Activated T-helper 17 cell treated with anti-CD3 and anti-CD28 coated beads, Interleukin-2, amount 50 U/mL, for 72 hours (primary cell): ENCODE data around the gene MCF2L2. TPM values are rescaled to one million over a fixed set of nuclear protein-coding genes. Genes with fewer than 3 reads are reported as not detected.

ENCODE experiments used
- ATAC-seq: fragments of 150-1000 bp; cut with Tn5 transposase; replicated peaks from 2 replicates; pipeline ENCODE4 v1.10.0; 2021; ENCODE audit warnings: mild to moderate bottlenecking, moderate library complexity
- H3K27ac Mint-ChIP-seq: one replicate; pipeline ENCODE4 v1.8.0; 2022; ENCODE audit warnings: mixed read lengths
- H3K27me3 Mint-ChIP-seq: one replicate; pipeline ENCODE4 v1.8.0; 2022; ENCODE audit warnings: mixed read lengths
- H3K36me3 Mint-ChIP-seq: one replicate; pipeline ENCODE4 v1.8.0; 2022; ENCODE audit warnings: low read depth, mild to moderate bottlenecking, mixed read lengths
- H3K4me1 Mint-ChIP-seq: one replicate; pipeline ENCODE4 v1.8.0; 2022; ENCODE audit warnings: mixed read lengths
- H3K4me3 Mint-ChIP-seq: one replicate; pipeline ENCODE4 v1.8.0; 2022; ENCODE audit warnings: mild to moderate bottlenecking, mixed read lengths
- H3K9me3 Mint-ChIP-seq: one replicate; pipeline ENCODE4 v1.8.0; 2022; ENCODE audit warnings: mixed read lengths
- total RNA-seq, 2 donors: library from RNA; stranded (reverse); gene quantifications; one replicate each; pipeline ENCODE4 v1.2.3, GENCODE V29; 2022

MCF2L2 gene
- total RNA-seq, 2 donors from 2014 or later, result 9.0 to 10.0 TPM

DNA sequence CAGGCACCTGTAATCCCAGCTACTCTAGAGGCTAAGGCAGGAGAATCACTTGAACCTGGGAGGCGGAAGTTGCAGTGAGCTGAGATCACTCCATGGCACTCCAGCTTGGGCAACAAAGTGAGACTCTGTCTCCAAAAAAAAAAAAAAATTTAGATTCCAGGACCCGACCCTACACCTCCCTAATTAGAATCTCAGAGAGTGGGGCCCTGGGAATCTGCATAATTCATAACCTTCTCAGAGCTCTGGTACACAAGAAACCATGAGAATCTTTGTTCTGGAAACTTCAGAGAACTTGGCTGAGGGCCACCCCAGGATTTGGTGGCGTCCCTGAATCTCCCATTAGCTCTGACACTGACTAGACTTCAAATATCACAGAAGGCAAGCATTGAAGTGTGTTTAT, 143.8 kb downstream of the MCF2L2 start:
- Mint-ChIP-seq H3K9me3 (no peaks in the 10 kb centered on the region), H3K36me3 (peaks cover 9% of the 10 kb centered on the region), H3K4me3 (peak overlapping the region; percentile 78), H3K27me3 (no peaks in the 10 kb centered on the region), H3K4me1 (peaks cover 23% of the 10 kb centered on the region), H3K27ac (peak overlapping the region; percentile 89)
- ATAC-seq, result no peak

DNA sequence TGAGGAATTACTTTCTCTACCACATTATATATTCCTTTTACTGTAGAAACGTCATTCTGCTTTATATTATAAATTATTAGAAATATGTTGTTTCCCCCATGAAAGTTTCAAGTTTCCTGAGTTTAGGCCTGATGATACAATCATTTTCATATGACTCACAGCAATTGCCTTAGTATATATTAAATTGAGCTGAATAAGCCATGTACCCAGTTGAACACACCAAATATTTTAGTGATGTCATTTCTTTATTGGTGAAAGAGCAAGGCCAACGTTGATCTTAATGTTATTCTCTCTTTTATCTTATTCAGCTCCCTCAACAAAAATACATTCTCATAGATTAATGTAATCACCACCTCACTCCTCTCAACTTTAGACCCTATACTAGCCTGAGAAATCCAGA, 144.5 kb downstream of the MCF2L2 start:
- peak overlapping the region; percentile 31 for H3K4me3 Mint-ChIP-seq
- no peak for ATAC-seq
- peaks cover 23% of the 10 kb centered on the region for H3K4me1 Mint-ChIP-seq
- peaks cover 5% of the 10 kb centered on the region for H3K36me3 Mint-ChIP-seq
- H3K27ac Mint-ChIP-seq, result peak overlapping the region; percentile 89
- H3K9me3 Mint-ChIP-seq, result no peaks in the 10 kb centered on the region
- no peaks in the 10 kb centered on the region for H3K27me3 Mint-ChIP-seq

DNA sequence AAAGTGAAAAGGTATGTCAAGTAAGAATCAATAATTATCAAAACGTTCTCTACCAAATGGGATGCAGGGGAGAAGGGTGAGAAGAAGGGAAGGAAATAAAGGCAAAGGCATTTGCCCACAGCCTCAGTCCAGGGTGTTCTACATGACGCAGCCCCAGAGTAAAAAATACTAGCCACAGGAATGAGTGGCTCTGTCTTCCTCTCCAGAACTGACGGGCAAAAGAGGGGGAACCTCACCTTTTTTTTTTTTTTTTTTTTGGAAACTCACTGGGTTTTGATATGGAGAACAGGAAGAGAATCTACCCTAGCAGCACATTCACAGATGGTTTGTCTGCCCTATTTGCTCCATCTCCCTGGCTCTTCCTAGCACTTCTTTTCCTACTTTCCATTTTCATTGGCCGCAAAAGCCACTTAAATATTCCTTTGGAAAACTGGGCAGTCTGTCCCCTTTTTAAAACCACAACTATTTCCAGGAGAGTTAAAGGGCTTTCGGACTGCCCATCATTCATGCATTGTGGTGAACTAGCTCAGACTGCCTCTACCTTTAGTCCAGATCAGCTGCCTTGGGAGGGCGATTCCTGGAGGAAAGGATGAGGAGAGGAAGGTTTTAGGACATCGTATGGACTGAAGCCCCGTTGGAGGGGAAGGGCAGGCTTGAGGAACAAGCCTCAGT, 147.2 kb downstream of the MCF2L2 start:
- Mint-ChIP-seq H3K9me3 (no peaks in the 10 kb centered on the region), H3K4me1 (peaks cover 11% of the 10 kb centered on the region), H3K27ac (no peak overlapping the region), H3K27me3 (no peaks in the 10 kb centered on the region), H3K4me3 (no peak overlapping the region), H3K36me3 (peaks cover 21% of the 10 kb centered on the region)
- ATAC-seq, result no peak

DNA sequence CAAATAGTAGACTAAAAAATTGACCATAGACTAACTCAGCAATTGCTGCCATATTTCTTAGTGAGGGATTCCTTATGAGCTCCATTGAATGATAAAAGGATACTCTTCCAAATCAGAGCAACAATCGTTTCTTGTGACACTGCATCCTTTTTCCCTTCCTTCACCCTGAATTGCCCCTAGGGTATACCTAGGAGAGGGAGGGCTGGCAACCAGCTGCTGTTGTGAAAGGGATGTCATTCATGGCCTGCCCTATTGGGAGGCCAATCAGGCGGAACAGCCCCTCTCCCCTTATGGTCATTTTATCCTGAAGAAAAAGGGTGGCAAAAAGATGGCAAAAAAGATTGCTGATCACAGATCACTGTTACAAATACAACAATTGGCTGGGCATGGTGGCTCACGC, 149.0 kb downstream of the MCF2L2 start:
- Mint-ChIP-seq H3K4me3 (no peak overlapping the region), H3K27me3 (no peaks in the 10 kb centered on the region), H3K36me3 (peaks cover 32% of the 10 kb centered on the region), H3K27ac (no peak overlapping the region), H3K9me3 (no peaks in the 10 kb centered on the region), H3K4me1 (peaks cover 11% of the 10 kb centered on the region)
- no peak for ATAC-seq

DNA sequence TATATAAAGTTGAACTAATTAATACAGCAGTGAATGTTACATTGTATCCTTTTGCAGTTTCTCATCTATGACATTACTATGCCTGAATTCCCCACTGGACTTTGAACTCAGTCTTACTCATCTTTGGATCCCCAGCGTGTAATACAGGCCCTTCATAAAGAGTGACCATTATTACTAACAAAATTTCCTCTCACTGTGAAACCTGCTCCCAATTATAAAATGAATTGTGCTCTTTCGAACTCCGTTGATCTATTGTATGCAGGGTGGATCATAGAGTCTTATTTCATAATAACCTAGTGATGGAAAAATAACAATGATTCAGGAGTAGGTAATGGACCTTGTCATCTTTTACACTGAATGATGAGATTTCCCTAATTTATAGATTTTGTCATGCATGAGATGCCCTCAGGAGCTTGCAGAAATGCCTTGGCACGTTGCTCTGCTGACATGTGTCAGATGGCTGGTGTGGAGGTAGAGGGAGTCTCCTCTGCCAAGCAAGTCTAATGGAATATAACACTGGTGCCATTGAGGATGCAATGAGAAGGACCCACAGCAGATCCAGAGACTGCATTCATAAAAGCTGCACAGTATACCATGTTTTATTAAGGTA, 149.8 kb downstream of the MCF2L2 start:
- peaks cover 6% of the 10 kb centered on the region for H3K4me1 Mint-ChIP-seq
- no peak overlapping the region for H3K27ac Mint-ChIP-seq
- H3K9me3 Mint-ChIP-seq, result no peaks in the 10 kb centered on the region
- ATAC-seq, result no peak
- peaks cover 38% of the 10 kb centered on the region for H3K36me3 Mint-ChIP-seq
- no peaks in the 10 kb centered on the region for H3K27me3 Mint-ChIP-seq
- no peak overlapping the region for H3K4me3 Mint-ChIP-seq

- Mint-ChIP-seq H3K9me3 (no peaks in the 10 kb centered on the region), H3K36me3 (peaks cover 39% of the 10 kb centered on the region), H3K27me3 (no peaks in the 10 kb centered on the region), H3K4me1 (peaks cover 6% of the 10 kb centered on the region), H3K4me3 (no peak overlapping the region), H3K27ac (no peak overlapping the region)
- no peak for ATAC-seq
These were observed 151.2 kb downstream of the MCF2L2 start for GRCh38 chr3:183277260-183277659.

GRCh38 chr3:183275937-183276336, 152.5 kb downstream of the MCF2L2 start:
- H3K4me1 Mint-ChIP-seq, result peaks cover 6% of the 10 kb centered on the region
- H3K36me3 Mint-ChIP-seq, result peaks cover 45% of the 10 kb centered on the region
- H3K9me3 Mint-ChIP-seq, result no peaks in the 10 kb centered on the region
- no peaks in the 10 kb centered on the region for H3K27me3 Mint-ChIP-seq
- no peak overlapping the region for H3K27ac Mint-ChIP-seq
- no peak overlapping the region for H3K4me3 Mint-ChIP-seq
- ATAC-seq, result no peak

GRCh38 chr3:183275418-183275817, 153.0 kb downstream of the MCF2L2 start:
- no peaks in the 10 kb centered on the region for H3K9me3 Mint-ChIP-seq
- no peak overlapping the region for H3K4me3 Mint-ChIP-seq
- H3K36me3 Mint-ChIP-seq, result peaks cover 50% of the 10 kb centered on the region
- H3K4me1 Mint-ChIP-seq, result peaks cover 6% of the 10 kb centered on the region
- no peaks in the 10 kb centered on the region for H3K27me3 Mint-ChIP-seq
- no peak overlapping the region for H3K27ac Mint-ChIP-seq
- ATAC-seq, result no peak

DNA sequence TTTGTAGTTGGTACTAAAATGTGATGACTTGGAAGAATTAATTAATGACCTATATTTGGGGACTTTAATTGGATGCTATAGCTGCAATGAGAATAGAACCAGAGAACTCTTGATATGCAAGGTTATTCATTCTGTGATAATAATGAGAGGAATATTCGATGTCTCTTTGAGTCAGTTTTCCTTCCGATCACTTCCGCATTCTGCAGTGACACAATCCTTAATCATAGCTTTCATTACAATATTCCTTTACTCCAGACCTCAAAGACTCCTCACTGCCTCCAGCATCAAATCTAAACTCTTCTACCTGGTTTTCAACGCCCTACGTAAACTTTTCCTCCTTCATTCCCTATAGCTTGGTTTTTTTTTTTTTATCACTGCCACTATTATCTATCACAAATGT, 153.8 kb downstream of the MCF2L2 start:
- Mint-ChIP-seq H3K4me1 (peaks cover 6% of the 10 kb centered on the region), H3K27ac (no peak overlapping the region), H3K36me3 (peaks cover 58% of the 10 kb centered on the region), H3K4me3 (no peak overlapping the region), H3K9me3 (no peaks in the 10 kb centered on the region), H3K27me3 (no peaks in the 10 kb centered on the region)
- ATAC-seq, result peak; percentile 19

GRCh38 chr3:183272791-183273190, 155.6 kb downstream of the MCF2L2 start:
- no peak overlapping the region for H3K4me3 Mint-ChIP-seq
- H3K27me3 Mint-ChIP-seq, result no peaks in the 10 kb centered on the region
- no peak for ATAC-seq
- H3K4me1 Mint-ChIP-seq, result peaks cover 13% of the 10 kb centered on the region
- H3K9me3 Mint-ChIP-seq, result no peaks in the 10 kb centered on the region
- H3K27ac Mint-ChIP-seq, result no peak overlapping the region
- peaks cover 65% of the 10 kb centered on the region for H3K36me3 Mint-ChIP-seq

DNA sequence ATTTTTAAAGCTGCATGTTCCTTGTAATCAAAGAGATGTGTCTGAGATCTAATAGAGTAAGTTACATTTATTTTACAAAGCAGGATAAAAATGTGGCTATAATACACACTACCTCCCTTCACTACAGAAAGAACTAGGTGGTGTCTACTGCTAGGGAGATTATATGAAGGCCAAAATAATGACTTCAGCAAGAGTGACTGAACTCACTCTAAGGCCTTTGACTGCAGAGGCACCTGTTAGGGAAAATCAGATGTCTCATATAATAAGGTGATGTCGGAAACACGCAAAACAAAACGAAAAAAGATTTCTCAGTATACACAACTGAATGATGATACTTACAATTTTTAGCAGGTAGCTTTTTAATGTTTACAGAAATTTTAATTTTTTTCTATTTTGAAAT, 156.3 kb downstream of the MCF2L2 start:
- no peaks in the 10 kb centered on the region for H3K9me3 Mint-ChIP-seq
- H3K27ac Mint-ChIP-seq, result no peak overlapping the region
- ATAC-seq, result no peak
- H3K36me3 Mint-ChIP-seq, result peaks cover 71% of the 10 kb centered on the region
- H3K4me3 Mint-ChIP-seq, result no peak overlapping the region
- H3K27me3 Mint-ChIP-seq, result no peaks in the 10 kb centered on the region
- H3K4me1 Mint-ChIP-seq, result peaks cover 15% of the 10 kb centered on the region

DNA sequence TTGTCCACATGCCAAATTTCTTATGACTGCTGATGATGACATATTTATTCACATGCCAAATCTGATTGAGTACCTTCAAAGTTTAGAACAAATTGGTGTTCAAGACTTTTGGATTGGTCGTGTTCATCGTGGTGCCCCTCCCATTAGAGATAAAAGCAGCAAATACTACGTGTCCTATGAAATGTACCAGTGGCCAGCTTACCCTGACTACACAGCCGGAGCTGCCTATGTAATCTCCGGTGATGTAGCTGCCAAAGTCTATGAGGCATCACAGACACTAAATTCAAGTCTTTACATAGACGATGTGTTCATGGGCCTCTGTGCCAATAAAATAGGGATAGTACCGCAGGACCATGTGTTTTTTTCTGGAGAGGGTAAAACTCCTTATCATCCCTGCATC, 158.1 kb downstream of the MCF2L2 start:
- no peak overlapping the region for H3K27ac Mint-ChIP-seq
- H3K4me3 Mint-ChIP-seq, result no peak overlapping the region
- H3K4me1 Mint-ChIP-seq, result peaks cover 17% of the 10 kb centered on the region
- peaks cover 67% of the 10 kb centered on the region for H3K36me3 Mint-ChIP-seq
- H3K9me3 Mint-ChIP-seq, result no peaks in the 10 kb centered on the region
- no peaks in the 10 kb centered on the region for H3K27me3 Mint-ChIP-seq
- no peak for ATAC-seq

DNA sequence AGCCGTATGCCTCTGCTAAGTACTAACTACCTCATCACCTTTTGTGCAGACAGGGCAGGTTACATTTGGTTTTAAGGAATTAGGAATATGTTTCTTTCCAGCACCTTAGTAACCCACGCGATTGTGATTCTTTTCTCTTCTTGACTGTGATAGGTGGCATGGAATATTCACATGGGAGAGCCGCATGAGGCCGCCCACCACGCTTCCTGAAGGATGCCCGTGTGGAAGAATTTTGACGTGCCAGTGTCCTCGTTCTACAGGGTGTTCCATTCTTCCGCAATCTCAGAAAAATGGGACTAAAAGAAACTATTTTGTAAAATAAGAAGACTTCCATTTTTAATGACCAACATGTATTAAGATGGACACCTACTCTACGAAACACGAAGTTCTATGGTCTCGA, 159.1 kb downstream of the MCF2L2 start:
- Mint-ChIP-seq H3K9me3 (no peaks in the 10 kb centered on the region), H3K4me1 (peaks cover 11% of the 10 kb centered on the region), H3K4me3 (no peak overlapping the region), H3K27me3 (no peaks in the 10 kb centered on the region), H3K27ac (no peak overlapping the region), H3K36me3 (peaks cover 57% of the 10 kb centered on the region)
- ATAC-seq, result no peak

DNA sequence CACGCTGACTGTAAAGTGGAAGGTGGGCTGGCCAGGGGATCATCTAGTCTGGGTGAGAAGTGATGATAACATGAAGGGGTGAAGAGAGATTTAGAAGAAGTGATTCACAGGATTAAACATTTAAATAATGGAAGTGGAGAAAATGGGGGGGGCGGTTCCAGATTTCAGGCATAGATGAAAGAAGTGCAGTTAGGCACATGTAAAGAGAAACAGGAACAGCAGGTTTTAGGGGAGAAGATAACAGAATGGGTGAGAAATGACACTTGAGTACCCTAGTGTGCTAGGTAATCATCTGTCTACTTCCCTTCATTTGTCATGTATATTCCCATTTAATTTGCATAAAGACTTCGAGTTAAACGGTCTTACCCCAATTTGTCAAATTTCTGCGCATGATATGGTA, 160.1 kb downstream of the MCF2L2 start:
- Mint-ChIP-seq H3K27me3 (no peaks in the 10 kb centered on the region), H3K36me3 (peaks cover 51% of the 10 kb centered on the region), H3K27ac (peak overlapping the region; percentile 12), H3K4me3 (no peak overlapping the region), H3K4me1 (peaks cover 11% of the 10 kb centered on the region), H3K9me3 (no peaks in the 10 kb centered on the region)
- ATAC-seq, result no peak

- Mint-ChIP-seq H3K4me3 (no peak overlapping the region), H3K27ac (no peak overlapping the region), H3K4me1 (peaks cover 11% of the 10 kb centered on the region), H3K36me3 (peaks cover 57% of the 10 kb centered on the region), H3K9me3 (no peaks in the 10 kb centered on the region), H3K27me3 (no peaks in the 10 kb centered on the region)
- peak; percentile 18 for ATAC-seq
These were observed 161.3 kb downstream of the MCF2L2 start for GRCh38 chr3:183267140-183267539.
